Measurements from ENCODE around the gene MRPL48.
A peak's percentile ranks its signal among the peaks of the same experiment; 100 is the strongest.
"Not testable (repeated sequence)": the region's sequence is repeated elsewhere in the genome, so short reads cannot be mapped to it uniquely, and the experiment has no call there.

Gene MRPL48

GRCh38 chr11:73787643-73788558 lies at the start of gene MRPL48:
MRPL48 (plus strand) TSS chr11:73787874; CDS start chr11:73787972, 98 bp downstream.
- DNase-seq (ENCODE audit: low spot score), result peak; percentile 97

DNA sequence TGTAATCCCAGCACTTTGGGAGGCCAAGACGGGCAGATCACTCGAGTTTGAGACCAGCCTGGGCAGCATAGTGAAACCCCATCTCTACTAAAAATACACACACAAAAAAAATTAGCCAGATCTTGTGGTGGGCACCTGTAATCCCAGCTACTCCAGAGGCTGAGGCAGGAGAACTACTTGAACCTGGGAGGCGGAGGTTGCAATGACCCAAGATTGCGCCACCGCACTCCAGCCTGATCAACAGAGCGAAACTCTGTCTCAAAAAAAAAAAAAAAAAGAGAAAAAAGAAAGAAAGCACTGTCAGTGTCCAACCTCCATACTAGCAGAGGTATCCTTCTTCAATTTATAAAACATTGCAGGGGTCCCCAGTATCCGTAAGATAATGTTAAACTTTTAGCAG lies 44.6 kb upstream of the MRPL48 start:
- DNase-seq (ENCODE audit: low spot score), result no peak

GRCh38 chr11:73746701-73747100 lies 41.0 kb upstream of the MRPL48 start:
- DNase-seq (ENCODE audit: low spot score), result no peak

DNA sequence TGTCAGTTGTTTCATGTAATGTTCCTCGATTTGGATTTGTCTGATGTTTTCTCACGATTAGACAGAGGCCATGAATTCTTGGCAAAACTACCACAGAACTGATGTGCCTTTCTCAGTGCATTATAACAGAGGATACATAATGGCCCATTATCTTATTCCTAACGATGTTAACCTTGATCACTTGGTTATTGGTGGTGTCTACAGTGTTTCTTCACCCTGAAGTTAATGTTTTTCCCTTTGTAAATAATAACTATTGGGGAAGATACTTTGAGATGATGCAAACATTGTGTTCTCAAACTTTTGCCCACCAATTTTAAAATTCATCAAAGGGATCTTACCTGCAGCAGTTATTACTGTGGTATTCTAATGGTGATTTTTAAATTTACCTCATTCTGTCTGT lies 39.9 kb upstream of the MRPL48 start:
- DNase-seq (ENCODE audit: low spot score), result no peak

- no peak for DNase-seq (ENCODE audit: low spot score)
Measured at GRCh38 chr11:73748300-73748699, 39.4 kb upstream of the MRPL48 start.

- no peak for DNase-seq (ENCODE audit: low spot score)
Measured at GRCh38 chr11:73749118-73749517, 38.6 kb upstream of the MRPL48 start.

GRCh38 chr11:73750228-73750627 lies 37.4 kb upstream of the MRPL48 start:
- no peak for DNase-seq (ENCODE audit: low spot score)

- not testable (repeated sequence) for DNase-seq (ENCODE audit: low spot score)
Measured at GRCh38 chr11:73750862-73751261, 36.8 kb upstream of the MRPL48 start.

GRCh38 chr11:73752216-73752867 lies 35.3 kb upstream of the MRPL48 start:
- no peak for DNase-seq (ENCODE audit: low spot score)

GRCh38 chr11:73752903-73753302 lies 34.8 kb upstream of the MRPL48 start:
- no peak for DNase-seq (ENCODE audit: low spot score)

GRCh38 chr11:73753938-73754337 lies 33.7 kb upstream of the MRPL48 start:
- DNase-seq (ENCODE audit: low spot score), result no peak

- DNase-seq (ENCODE audit: low spot score), result no peak
Measured at GRCh38 chr11:73755670-73756069, 32.0 kb upstream of the MRPL48 start.

GRCh38 chr11:73757598-73757997 lies 30.1 kb upstream of the MRPL48 start:
- no peak for DNase-seq (ENCODE audit: low spot score)

GRCh38 chr11:73758451-73758850 lies 29.2 kb upstream of the MRPL48 start:
- no peak for DNase-seq (ENCODE audit: low spot score)

DNA sequence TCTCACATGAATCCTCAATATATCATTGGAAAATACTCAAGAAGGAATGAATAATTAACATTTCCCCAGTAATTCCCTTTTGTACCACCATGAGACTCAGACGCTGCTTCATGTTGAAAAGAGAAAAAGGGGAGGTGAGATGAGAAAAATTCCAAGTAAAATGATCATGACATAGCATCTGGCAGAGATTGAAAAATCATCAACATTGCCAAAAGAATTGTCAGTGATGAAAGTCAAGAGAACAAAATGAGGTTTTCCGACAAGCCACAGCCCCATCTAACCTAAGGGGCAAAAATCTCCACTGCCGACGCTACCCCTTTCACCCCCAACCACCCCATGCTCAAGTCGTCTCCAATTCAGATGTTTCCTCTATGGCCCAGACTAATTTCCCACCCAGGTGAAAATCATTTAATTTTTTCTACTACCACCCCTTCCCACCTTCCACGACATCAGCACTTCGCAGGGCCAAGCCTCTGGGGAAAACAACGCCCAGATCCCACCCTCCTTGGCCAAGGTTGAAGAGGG lies 28.0 kb upstream of the MRPL48 start:
- DNase-seq (ENCODE audit: low spot score), result peak; percentile 71

DNA sequence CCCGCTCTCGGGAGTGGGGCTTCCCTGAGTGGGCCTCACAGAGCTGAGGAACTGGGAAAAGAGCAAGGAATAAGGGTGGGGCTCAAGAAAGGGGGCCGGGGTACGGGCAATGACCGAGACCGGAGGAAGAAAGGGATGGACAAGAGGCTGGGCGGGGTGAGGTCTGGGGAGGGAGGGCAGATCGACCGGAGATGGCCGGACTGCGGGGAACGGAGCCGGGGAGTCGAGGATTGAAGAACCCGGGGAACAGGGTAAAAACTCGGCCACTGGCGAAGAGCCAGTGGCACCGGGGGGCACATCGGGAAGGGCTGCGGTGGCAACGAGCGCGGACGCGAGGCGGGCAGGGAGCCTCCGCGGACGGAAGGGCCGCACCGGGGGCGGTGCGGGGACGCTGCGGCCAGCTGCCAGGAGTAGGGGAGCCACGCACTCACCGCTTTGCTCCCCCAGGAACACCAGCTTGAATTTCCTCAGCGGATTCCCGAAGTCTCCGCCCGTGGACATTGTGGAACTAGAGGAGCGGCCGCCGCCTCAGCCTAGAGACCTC lies 27.5 kb upstream of the MRPL48 start:
- peak; percentile 41 for DNase-seq (ENCODE audit: low spot score)

GRCh38 chr11:73760679-73761402 lies 26.8 kb upstream of the MRPL48 start, which contains the start of gene RAB6A:
RAB6A (minus strand) TSS chr11:73761074; CDS start chr11:73760635, 439 bp downstream.
- DNase-seq (ENCODE audit: low spot score), result peak; percentile 99

DNA sequence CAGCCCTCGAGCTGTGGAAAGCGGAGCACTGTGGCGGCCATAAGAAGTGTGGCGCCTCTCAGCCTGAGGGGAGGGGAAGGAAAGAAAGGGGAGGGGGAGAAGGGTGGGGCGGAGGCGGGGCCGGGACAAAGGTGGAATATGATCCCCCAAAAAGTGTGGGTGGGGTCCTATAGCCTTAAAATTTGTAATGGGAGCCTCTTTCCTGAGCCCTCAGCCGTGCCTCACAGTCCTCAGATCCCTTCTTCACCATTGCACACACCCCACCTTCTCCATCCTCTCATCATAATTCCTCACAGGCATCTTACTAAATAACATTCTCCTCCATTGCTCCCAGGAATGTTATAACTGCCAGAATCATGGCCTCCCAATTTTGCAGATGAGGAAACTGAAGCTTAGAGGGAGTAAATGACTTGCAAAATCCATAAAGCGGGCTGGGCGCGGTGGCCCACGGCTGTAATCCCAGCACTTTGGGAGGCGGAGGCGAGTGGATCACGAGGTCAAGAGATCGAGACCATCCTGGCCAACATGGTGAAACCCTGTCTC lies 26.2 kb upstream of the MRPL48 start:
- DNase-seq (ENCODE audit: low spot score), result no peak

GRCh38 chr11:73762732-73763131 lies 24.9 kb upstream of the MRPL48 start:
- DNase-seq (ENCODE audit: low spot score), result no peak

- no peak for DNase-seq (ENCODE audit: low spot score)
Measured at GRCh38 chr11:73766763-73767162, 20.9 kb upstream of the MRPL48 start.

DNA sequence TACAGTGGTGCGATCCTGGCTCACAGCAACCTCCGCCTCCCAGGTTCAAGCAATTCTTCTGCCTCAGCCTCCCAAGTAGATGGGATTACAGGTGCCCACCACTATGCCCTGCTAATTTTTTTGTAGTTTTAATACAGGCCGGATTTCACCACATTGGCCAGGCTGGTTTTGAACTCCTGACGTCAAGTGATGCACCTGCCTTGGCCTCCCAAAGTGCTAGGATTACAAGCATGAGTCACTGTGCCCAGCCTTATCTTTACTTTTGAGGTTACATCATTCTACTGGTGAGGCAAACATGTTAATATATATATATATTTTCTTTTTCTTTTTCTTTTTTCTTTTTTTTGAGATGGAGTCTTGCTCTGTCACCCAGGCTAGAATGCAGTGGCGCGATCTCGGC lies 16.9 kb upstream of the MRPL48 start:
- not testable (repeated sequence) for DNase-seq (ENCODE audit: low spot score)
